GM19035 (cell line): Measurements from ENCODE around the gene SPATA6.
A peak's percentile ranks its signal among the peaks of the same experiment; 100 is the strongest.
"Not testable (repeated sequence)": the region's sequence is repeated elsewhere in the genome, so short reads cannot be mapped to it uniquely, and the experiment has no call there.

Experiments used
- ATAC-seq: cut with Tn5 transposase; IDR thresholded peaks from one replicate; pipeline ENCODE4 v1.9.1; 2021; ENCODE audit not compliant: unreplicated experiment

The SPATA6 gene

GRCh38 chr1:48471691-48472576 is at the start of gene SPATA6:
SPATA6 (minus strand) TSS chr1:48472204; CDS start chr1:48472008, 196 bp downstream.
- peak; percentile 99 for ATAC-seq

- ATAC-seq: not testable (repeated sequence)
Observed at GRCh38 chr1:48519896-48520295, 47.9 kb upstream of the SPATA6 start.

- ATAC-seq: no peak
Observed at GRCh38 chr1:48506870-48507269, 34.9 kb upstream of the SPATA6 start.

GRCh38 chr1:48500541-48501450 is 28.8 kb upstream of the SPATA6 start:
- ATAC-seq: no peak

GRCh38 chr1:48499211-48499735 is 27.3 kb upstream of the SPATA6 start:
- no peak for ATAC-seq

GRCh38 chr1:48498096-48498791 is 26.2 kb upstream of the SPATA6 start:
- peak; percentile 85 for ATAC-seq

- ATAC-seq: no peak
Observed at GRCh38 chr1:48495911-48496310, 23.9 kb upstream of the SPATA6 start.

GRCh38 chr1:48495166-48495565 is 23.2 kb upstream of the SPATA6 start:
- ATAC-seq: no peak

- no peak for ATAC-seq
Observed at GRCh38 chr1:48493970-48494769, 22.2 kb upstream of the SPATA6 start.

GRCh38 chr1:48493041-48493440 is 21.0 kb upstream of the SPATA6 start:
- no peak for ATAC-seq

GRCh38 chr1:48492392-48492791 is 20.4 kb upstream of the SPATA6 start:
- no peak for ATAC-seq

GRCh38 chr1:48488721-48489120 is 16.7 kb upstream of the SPATA6 start:
- no peak for ATAC-seq

- ATAC-seq: no peak
Observed at GRCh38 chr1:48480504-48480903, 8.5 kb upstream of the SPATA6 start.

GRCh38 chr1:48480023-48480422 is 8.0 kb upstream of the SPATA6 start:
- not testable (repeated sequence) for ATAC-seq

- ATAC-seq: peak; percentile 0
Observed at GRCh38 chr1:48472638-48473037, 634 bp upstream of the SPATA6 start.

- ATAC-seq: no peak
Observed at GRCh38 chr1:48470950-48471690, 884 bp downstream of the SPATA6 start.

- ATAC-seq: no peak
Observed at GRCh38 chr1:48470481-48470855, 1.5 kb downstream of the SPATA6 start.

- no peak for ATAC-seq
Observed at GRCh38 chr1:48469616-48470480, 2.2 kb downstream of the SPATA6 start.
